ENCODE data around the gene FRMD1.

FRMD1 gene

DNA sequence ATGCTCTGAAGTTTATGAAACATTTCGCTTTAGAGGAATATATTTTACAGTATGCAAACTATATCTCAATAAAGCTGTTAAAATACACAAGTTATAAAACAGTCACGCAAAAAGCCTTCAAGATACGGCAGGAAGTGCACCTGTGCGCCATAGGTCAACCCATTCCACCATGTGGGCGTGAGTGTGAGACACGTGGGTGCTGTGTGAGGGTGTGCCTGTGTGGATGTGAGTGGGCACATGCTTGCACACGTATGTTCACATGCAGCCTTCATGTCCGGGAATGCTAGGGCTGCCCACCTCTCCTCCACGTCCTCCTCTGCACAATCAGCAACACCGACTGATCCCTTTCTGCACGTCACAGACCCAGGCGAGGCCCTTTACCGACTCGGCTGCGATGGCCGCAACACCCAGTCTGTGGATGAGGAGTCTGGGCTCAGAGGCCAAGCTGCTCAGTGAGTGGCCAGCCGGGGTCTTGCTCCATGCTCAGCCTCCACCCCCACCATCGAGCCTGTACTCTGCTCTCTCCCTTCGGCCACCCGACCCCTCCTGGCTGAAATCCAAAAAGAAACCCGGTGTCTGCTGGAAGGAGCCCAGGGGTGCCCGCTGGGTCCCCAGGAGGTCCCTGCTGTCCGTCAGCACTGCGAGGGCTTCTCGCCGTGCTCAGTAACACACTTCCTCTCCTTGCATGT, 3.0 kb upstream of the FRMD1 start:
- TF ChIP-seq, protein P1, sequence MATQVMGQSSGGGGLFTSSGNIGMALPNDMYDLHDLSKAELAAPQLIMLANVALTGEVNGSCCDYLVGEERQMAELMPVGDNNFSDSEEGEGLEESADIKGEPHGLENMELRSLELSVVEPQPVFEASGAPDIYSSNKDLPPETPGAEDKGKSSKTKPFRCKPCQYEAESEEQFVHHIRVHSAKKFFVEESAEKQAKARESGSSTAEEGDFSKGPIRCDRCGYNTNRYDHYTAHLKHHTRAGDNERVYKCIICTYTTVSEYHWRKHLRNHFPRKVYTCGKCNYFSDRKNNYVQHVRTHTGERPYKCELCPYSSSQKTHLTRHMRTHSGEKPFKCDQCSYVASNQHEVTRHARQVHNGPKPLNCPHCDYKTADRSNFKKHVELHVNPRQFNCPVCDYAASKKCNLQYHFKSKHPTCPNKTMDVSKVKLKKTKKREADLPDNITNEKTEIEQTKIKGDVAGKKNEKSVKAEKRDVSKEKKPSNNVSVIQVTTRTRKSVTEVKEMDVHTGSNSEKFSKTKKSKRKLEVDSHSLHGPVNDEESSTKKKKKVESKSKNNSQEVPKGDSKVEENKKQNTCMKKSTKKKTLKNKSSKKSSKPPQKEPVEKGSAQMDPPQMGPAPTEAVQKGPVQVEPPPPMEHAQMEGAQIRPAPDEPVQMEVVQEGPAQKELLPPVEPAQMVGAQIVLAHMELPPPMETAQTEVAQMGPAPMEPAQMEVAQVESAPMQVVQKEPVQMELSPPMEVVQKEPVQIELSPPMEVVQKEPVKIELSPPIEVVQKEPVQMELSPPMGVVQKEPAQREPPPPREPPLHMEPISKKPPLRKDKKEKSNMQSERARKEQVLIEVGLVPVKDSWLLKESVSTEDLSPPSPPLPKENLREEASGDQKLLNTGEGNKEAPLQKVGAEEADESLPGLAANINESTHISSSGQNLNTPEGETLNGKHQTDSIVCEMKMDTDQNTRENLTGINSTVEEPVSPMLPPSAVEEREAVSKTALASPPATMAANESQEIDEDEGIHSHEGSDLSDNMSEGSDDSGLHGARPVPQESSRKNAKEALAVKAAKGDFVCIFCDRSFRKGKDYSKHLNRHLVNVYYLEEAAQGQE (IDR thresholded peaks at IDR 0.05; ENCODE audit: low read depth), result no peak
- no peak for TF ChIP-seq CREB1 (IDR thresholded peaks at IDR 0.05; ENCODE audit: low read depth)
- no peak for TF ChIP-seq NFIC (IDR thresholded peaks at IDR 0.05)
- TF ChIP-seq EP300 (IDR thresholded peaks at IDR 0.05; ENCODE audit: borderline replicate concordance), result no peak
- no peak for TF ChIP-seq YY1 (IDR thresholded peaks at IDR 0.05; ENCODE audit: low read depth)
- TF ChIP-seq, protein P2, sequence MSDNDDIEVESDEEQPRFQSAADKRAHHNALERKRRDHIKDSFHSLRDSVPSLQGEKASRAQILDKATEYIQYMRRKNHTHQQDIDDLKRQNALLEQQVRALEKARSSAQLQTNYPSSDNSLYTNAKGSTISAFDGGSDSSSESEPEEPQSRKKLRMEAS (IDR thresholded peaks at IDR 0.05), result no peak
- no peak for TF ChIP-seq TAF1 (IDR thresholded peaks at IDR 0.05; ENCODE audit: low read depth)
- no peak for TF ChIP-seq TCF12 (IDR thresholded peaks at IDR 0.05; ENCODE audit: low read depth)
- no peak for TF ChIP-seq FOXM1 (IDR thresholded peaks at IDR 0.05; ENCODE audit: borderline replicate concordance, low read depth)
- no peak for TF ChIP-seq ZBTB7A (IDR thresholded peaks at IDR 0.05; ENCODE audit: low read depth)
- TF ChIP-seq CEBPB (IDR thresholded peaks at IDR 0.05), result no peak
- TF ChIP-seq, protein P3, sequence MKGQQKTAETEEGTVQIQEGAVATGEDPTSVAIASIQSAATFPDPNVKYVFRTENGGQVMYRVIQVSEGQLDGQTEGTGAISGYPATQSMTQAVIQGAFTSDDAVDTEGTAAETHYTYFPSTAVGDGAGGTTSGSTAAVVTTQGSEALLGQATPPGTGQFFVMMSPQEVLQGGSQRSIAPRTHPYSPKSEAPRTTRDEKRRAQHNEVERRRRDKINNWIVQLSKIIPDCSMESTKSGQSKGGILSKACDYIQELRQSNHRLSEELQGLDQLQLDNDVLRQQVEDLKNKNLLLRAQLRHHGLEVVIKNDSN (IDR thresholded peaks at IDR 0.05), result no peak
- TF ChIP-seq RAD21 (IDR thresholded peaks at IDR 0.05; ENCODE audit: low read depth), result no peak
- TF ChIP-seq TEAD4 (IDR thresholded peaks at IDR 0.05), result no peak
- TF ChIP-seq EGR1 (IDR thresholded peaks at IDR 0.05), result no peak

DNA sequence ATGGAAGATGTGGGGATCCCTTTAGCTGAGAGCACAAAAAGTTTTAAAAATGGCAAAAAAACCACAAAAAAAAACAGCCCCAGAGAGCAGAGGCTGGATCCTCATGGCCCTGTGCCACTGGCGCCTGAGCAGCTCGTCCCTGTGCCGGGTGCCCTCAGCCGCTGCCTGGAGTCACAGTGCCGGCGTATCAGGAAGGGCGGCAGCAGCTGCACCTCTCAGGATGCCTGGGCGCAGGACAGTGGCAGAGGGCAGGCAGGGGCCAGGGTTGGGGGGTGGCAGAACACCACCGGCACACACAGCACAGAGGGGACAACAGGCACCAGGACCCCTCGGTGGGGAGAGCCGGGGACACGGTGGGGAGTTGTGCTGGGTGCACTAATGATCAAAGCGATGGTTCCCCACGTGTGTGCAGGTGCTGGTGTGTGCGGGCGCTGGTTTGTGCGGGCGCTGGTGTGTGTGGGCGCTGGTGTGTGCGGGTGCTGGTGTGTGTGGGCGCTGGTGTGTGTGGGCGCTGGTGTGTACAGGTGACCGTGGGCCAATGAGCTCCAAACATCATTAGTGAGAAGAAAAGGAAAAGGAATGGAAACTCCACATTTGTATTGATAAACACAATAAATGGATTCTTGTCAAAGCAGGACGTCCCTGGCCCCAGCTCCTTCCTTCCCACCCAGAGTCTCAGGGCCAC, 1.5 kb upstream of the FRMD1 start:
- TF ChIP-seq CEBPB (IDR thresholded peaks at IDR 0.05) (no peak), ZBTB7A (IDR thresholded peaks at IDR 0.05; ENCODE audit: low read depth) (no peak), EP300 (IDR thresholded peaks at IDR 0.05; ENCODE audit: borderline replicate concordance) (no peak), NFIC (IDR thresholded peaks at IDR 0.05) (no peak), RAD21 (IDR thresholded peaks at IDR 0.05; ENCODE audit: low read depth) (no peak), EGR1 (IDR thresholded peaks at IDR 0.05) (no peak), TAF1 (IDR thresholded peaks at IDR 0.05; ENCODE audit: low read depth) (no peak), YY1 (IDR thresholded peaks at IDR 0.05; ENCODE audit: low read depth) (no peak), TCF12 (IDR thresholded peaks at IDR 0.05; ENCODE audit: low read depth) (no peak)
- TF ChIP-seq, protein P2 (IDR thresholded peaks at IDR 0.05), result no peak
- TF ChIP-seq, protein P1 (IDR thresholded peaks at IDR 0.05; ENCODE audit: low read depth), result no peak

DNA sequence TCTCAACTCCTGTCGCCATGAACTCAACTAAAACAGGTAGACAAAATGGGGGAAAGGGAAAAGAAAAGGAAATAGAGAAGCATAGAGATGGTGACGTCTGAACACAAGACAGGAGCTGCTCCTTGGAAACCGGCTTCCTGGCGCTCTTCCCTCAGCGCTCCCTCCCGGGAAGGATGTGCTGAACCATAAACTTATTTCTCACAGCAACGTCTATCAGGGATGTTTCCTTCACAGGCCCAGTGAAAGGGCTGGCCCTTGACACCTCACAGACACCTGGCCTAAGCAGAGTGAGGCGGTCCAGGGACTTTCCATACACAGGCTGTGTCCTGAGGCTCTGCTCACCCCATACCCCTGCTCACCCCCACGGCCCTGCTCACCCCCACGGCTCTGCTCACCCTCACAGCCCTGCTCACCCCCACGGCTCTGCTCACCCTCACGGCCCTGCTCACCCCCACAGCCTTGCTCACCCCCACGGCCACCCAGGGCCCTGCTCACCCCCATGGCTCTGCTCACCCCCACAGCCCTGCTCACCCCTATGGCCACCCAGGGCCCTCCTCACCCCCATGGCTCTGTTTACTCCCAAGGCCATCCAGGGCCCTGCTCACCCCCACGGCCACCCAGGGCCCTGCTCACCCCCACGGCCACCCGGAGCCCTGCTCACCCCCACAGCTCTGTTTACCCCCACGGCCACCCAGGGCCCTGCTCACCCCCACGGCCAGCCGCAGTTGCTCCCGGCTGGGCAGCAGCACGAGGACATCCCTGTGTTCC, 653 bp downstream of the FRMD1 start:
- no peak for TF ChIP-seq ZBTB7A (IDR thresholded peaks at IDR 0.05; ENCODE audit: low read depth)
- TF ChIP-seq TEAD4 (IDR thresholded peaks at IDR 0.05), result no peak
- TF ChIP-seq RAD21 (IDR thresholded peaks at IDR 0.05; ENCODE audit: low read depth), result no peak
- no peak for TF ChIP-seq CREB1 (IDR thresholded peaks at IDR 0.05; ENCODE audit: low read depth)
- TF ChIP-seq EGR1 (IDR thresholded peaks at IDR 0.05), result no peak
- TF ChIP-seq EP300 (IDR thresholded peaks at IDR 0.05; ENCODE audit: borderline replicate concordance), result no peak
- TF ChIP-seq, protein P2 (IDR thresholded peaks at IDR 0.05), result no peak
- no peak for TF ChIP-seq TCF12 (IDR thresholded peaks at IDR 0.05; ENCODE audit: low read depth)
- no peak for TF ChIP-seq TAF1 (IDR thresholded peaks at IDR 0.05; ENCODE audit: low read depth)
- no peak for TF ChIP-seq NFIC (IDR thresholded peaks at IDR 0.05)
- no peak for TF ChIP-seq CEBPB (IDR thresholded peaks at IDR 0.05)

DNA sequence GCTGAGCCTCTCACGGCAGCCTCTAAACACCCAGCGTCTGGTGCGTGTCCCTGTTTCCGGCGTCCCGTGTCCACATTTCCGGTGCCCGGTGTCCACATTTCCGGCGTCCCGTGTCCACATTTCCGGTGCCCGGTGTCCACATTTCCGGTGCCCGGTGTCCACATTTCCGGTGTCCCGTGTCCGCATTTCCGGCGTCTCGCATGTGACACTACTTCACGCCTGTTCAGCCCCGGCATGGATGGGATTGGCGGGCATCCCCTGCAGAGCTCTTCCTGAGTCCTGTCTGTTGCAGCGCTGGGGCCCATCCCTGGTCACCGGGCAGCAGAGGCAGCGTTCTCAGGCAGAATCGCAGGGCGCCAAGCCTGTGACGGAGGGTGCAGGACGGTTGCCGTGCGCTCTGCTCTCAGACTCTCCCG, 3.2 kb downstream of the FRMD1 start:
- no peak for TF ChIP-seq TCF12 (IDR thresholded peaks at IDR 0.05; ENCODE audit: low read depth)
- TF ChIP-seq FOXM1 (IDR thresholded peaks at IDR 0.05; ENCODE audit: borderline replicate concordance, low read depth), result no peak
- TF ChIP-seq CREB1 (IDR thresholded peaks at IDR 0.05; ENCODE audit: low read depth), result no peak
- TF ChIP-seq, protein P1 (IDR thresholded peaks at IDR 0.05; ENCODE audit: low read depth), result no peak
- no peak for TF ChIP-seq YY1 (IDR thresholded peaks at IDR 0.05; ENCODE audit: low read depth)
- TF ChIP-seq TAF1 (IDR thresholded peaks at IDR 0.05; ENCODE audit: low read depth), result no peak
- TF ChIP-seq TEAD4 (IDR thresholded peaks at IDR 0.05), result no peak
- no peak for TF ChIP-seq EGR1 (IDR thresholded peaks at IDR 0.05)
- TF ChIP-seq EP300 (IDR thresholded peaks at IDR 0.05; ENCODE audit: borderline replicate concordance), result no peak
- TF ChIP-seq NFIC (IDR thresholded peaks at IDR 0.05), result no peak
- no peak for TF ChIP-seq RAD21 (IDR thresholded peaks at IDR 0.05; ENCODE audit: low read depth)
- TF ChIP-seq, protein P3 (IDR thresholded peaks at IDR 0.05), result no peak
- TF ChIP-seq CEBPB (IDR thresholded peaks at IDR 0.05), result no peak
- no peak for TF ChIP-seq ZBTB7A (IDR thresholded peaks at IDR 0.05; ENCODE audit: low read depth)

All from Ishikawa (cell line).